NB4 (cell line): ENCODE measurements around the gene BCL2.

Experiments used
- CTCF ChIP-seq: IDR thresholded peaks from one replicate; pipeline ENCODE4 v1.5.1; 2012; ENCODE audit warnings: low read depth, low read length
- MYC ChIP-seq: IDR thresholded peaks from 2 replicates; pipeline ENCODE4 v1.6.1; 2011; ENCODE audit warnings: low read depth, low read length

- no peak for TF ChIP-seq CTCF
- no peak for TF ChIP-seq MYC
These were observed 135.4 kb downstream of the BCL2 start for GRCh38 chr18:63183952-63184770.
